ENCODE results near the gene EIF4E3.

- TF ChIP-seq CTCF (IDR thresholded peaks at IDR 0.05) (no peak), EP300 (IDR thresholded peaks at IDR 0.05) (no peak)
These were observed 33.1 kb downstream of the EIF4E3 start for GRCh38 chr3:71692139-71692538.
